Esophagus muscularis mucosa (tissue), 4 donors: ENCODE results near the gene PSMC5. TPM values are rescaled to one million over a fixed set of nuclear protein-coding genes. Genes with fewer than 3 reads are reported as not detected.
"Not testable (repeated sequence)": the region's sequence is repeated elsewhere in the genome, so short reads cannot be mapped to it uniquely, and the experiment has no call there.

Source experiments
- DNase-seq: peaks from one replicate; pipeline ENCODE4 v3.0.0-alpha.2; 2017; ENCODE audit errors: extremely low spot score
- H3K27ac ChIP-seq, 4 donors: fragments of 200-600 bp; sonication (generic); replicated peaks in 1 of 4; 1 replicate in 3 of 4; 2 replicates in 1 of 4; pipeline ENCODE4 v1.5.1; 2016 to 2019; ENCODE audit warnings: mild to moderate bottlenecking in 1 of 4
- H3K27me3 ChIP-seq, 4 donors: fragments of 200-600 bp; sonication (generic); one replicate each; pipeline versions ENCODE4 v1.5.1 to v1.6.0; 2016 to 2019
- H3K36me3 ChIP-seq, 4 donors: fragments of 200-600 bp; sonication (generic); one replicate each; pipeline ENCODE4 v1.5.1; 2016 to 2019
- H3K4me1 ChIP-seq, 4 donors: fragments of 200-600 bp; sonication (generic); one replicate each; pipeline ENCODE4 v1.5.1; 2016 to 2019
- H3K4me3 ChIP-seq, 4 donors: fragments of 200-600 bp; sonication (generic); 1 replicate in 2 of 4; 2 replicates in 2 of 4; pipeline ENCODE4 v1.5.1; 2016 to 2019; ENCODE audit warnings: mild to moderate bottlenecking in 4 of 4, moderate library complexity in 1 of 4
- H3K9me3 ChIP-seq, 4 donors: fragments of 200-600 bp; sonication (generic); 1 replicate in 3 of 4; 2 replicates in 1 of 4; pipeline ENCODE4 v1.5.1; 2016 to 2019
- CTCF ChIP-seq, 3 experiments: fragments of 200-600 bp in 2 of 3; fragments of 450-650 bp in 1 of 3; sonication (generic) in 2 of 3; IDR thresholded peaks; one replicate each; pipeline ENCODE4 v1.5.1; 2017 to 2019; ENCODE audit warnings: antibody characterized with exemption in 3 of 3, mild to moderate bottlenecking in 2 of 3, moderate library complexity in 1 of 3
- EP300 ChIP-seq: sonication (generic); formaldehyde crosslinking; IDR thresholded peaks from one replicate; pipeline ENCODE4 v1.6.1; 2017; ENCODE audit warnings: antibody characterized with exemption
- POLR2A ChIP-seq: fragments of 450-650 bp; IDR thresholded peaks from one replicate; pipeline ENCODE4 v1.6.1; 2017; ENCODE audit warnings: antibody characterized with exemption, moderate library complexity, mild to moderate bottlenecking, low read depth
- POLR2AphosphoS5 ChIP-seq, 2 donors: sonication (generic); formaldehyde crosslinking; IDR thresholded peaks; one replicate each; pipeline ENCODE4 v1.6.1; 2017; ENCODE audit warnings: antibody characterized with exemption in 2 of 2
- WGBS: methylation state at CpG from one replicate; pipeline ENCODE4 v1.1.5; 2018; 5-methylcytosine and 5-hydroxymethylcytosine counted together
- intact Hi-C: fragments of 100-400 bp; cut with DNase I; formaldehyde crosslinking; loops from one replicate; pipeline ENCODE4 v1.15.1; 2023
- total RNA-seq, 4 donors: library from RNA; depleted of rRNA; stranded (reverse); fragments of >200 nt; gene quantifications; one replicate each; pipeline versions ENCODE4 v1.1.0 to v1.2.1, GENCODE V29; 2016

Gene PSMC5
- total RNA-seq, 4 donors from 2014 or later = 71.2 to 117 (median 92.1) TPM

GRCh38 chr17:63840591-63841349 lies 13.5 kb downstream of the PSMC5 start:
- H3K9me3 ChIP-seq = no peaks in the 10 kb centered on the region
- no peak for TF ChIP-seq CTCF (IDR thresholded peaks at IDR 0.05)
- TF ChIP-seq POLR2AphosphoS5 (IDR thresholded peaks at IDR 0.05) = no peak
- no peak for TF ChIP-seq POLR2A
- no peaks in the 10 kb centered on the region for H3K27me3 ChIP-seq
- WGBS = 49% methylated on average over 4 of the region's 4 CpGs
- H3K36me3 ChIP-seq = peaks cover 0 to 19% (median 16%) of the 10 kb centered on the region in 4 donors
- H3K4me1 ChIP-seq = peaks cover 59 to 70% (median 69%) of the 10 kb centered on the region in 4 donors
- no peak for DNase-seq
- H3K4me3 ChIP-seq = peak overlapping the region; percentile 92 to 97 (median 92)
- intact Hi-C loops = no loop called here
- peak overlapping the region; percentile 97 to 98 (median 98) for H3K27ac ChIP-seq

- Histone ChIP-seq H3K36me3 (peaks cover 0 to 11% (median 9%) of the 10 kb centered on the region in 4 donors), H3K4me1 (peaks cover 59 to 63% (median 62%) of the 10 kb centered on the region in 4 donors), H3K4me3 (peak overlapping the region; percentile 92 to 97 (median 92)), H3K9me3 (no peaks in the 10 kb centered on the region), H3K27ac (peak overlapping the region; percentile 97 to 98 (median 98)), H3K27me3 (no peaks in the 10 kb centered on the region)
- intact Hi-C loops = no loop called here
- DNase-seq = no peak
- TF ChIP-seq CTCF (IDR thresholded peaks at IDR 0.05) = no peak
- no peak for TF ChIP-seq EP300
- TF ChIP-seq POLR2AphosphoS5 (IDR thresholded peaks at IDR 0.05) = peak; percentile 38 to 44
- 2% methylated on average over 25 of the region's 26 CpGs for WGBS
Observed at GRCh38 chr17:63841350-63842172, 14.3 kb downstream of the PSMC5 start.

GRCh38 chr17:63842173-63842539 lies 14.9 kb downstream of the PSMC5 start:
- peak overlapping the region; percentile 92 to 97 (median 92) for H3K4me3 ChIP-seq
- H3K27me3 ChIP-seq = no peaks in the 10 kb centered on the region
- under 1% methylated on average over 29 of the region's 36 CpGs for WGBS
- TF ChIP-seq CTCF (IDR thresholded peaks at IDR 0.05) (no peak), POLR2AphosphoS5 (IDR thresholded peaks at IDR 0.05) (no peak), POLR2A (no peak), EP300 (no peak)
- peak overlapping the region; percentile 97 to 98 (median 98) for H3K27ac ChIP-seq
- intact Hi-C loops = no loop called here
- H3K9me3 ChIP-seq = no peaks in the 10 kb centered on the region
- H3K36me3 ChIP-seq = peaks cover 0 to 5% (median 3%) of the 10 kb centered on the region in 4 donors
- DNase-seq = no peak
- H3K4me1 ChIP-seq = peaks cover 54 to 57% (median 56%) of the 10 kb centered on the region in 4 donors

- TF ChIP-seq EP300 = no peak
- TF ChIP-seq CTCF (IDR thresholded peaks at IDR 0.05) = no peak
- TF ChIP-seq POLR2A = peak; percentile 96
- TF ChIP-seq POLR2AphosphoS5 (IDR thresholded peaks at IDR 0.05) = peak; percentile 83
- 1% methylated on average over 20 of the region's 92 CpGs for WGBS
Observed at GRCh38 chr17:63842540-63843386, 15.5 kb downstream of the PSMC5 start, which contains the start of gene SMARCD2. TSS of gene SMARCD2 (minus strand) at chr17:63842685. CDS start at chr17:63842674, 11 bp downstream.

GRCh38 chr17:63843387-63843888 lies 16.2 kb downstream of the PSMC5 start:
- Histone ChIP-seq H3K27ac (peak overlapping the region; percentile 97 to 98 (median 98)), H3K4me3 (peak overlapping the region; percentile 92 to 97 (median 92)), H3K4me1 (peaks cover 42 to 46% (median 45%) of the 10 kb centered on the region in 4 donors)
- H3K36me3 ChIP-seq, H3K9me3 ChIP-seq, H3K27me3 ChIP-seq, intact Hi-C loops, DNase-seq: not testable (repeated sequence)
- 5% methylated on average over 14 of the region's 19 CpGs for WGBS

More at GRCh38 chr17:63842540-63843386, 15.5 kb downstream of the PSMC5 start, which contains the start of gene SMARCD2:
- intact Hi-C loops = no loop called here
- DNase-seq = peak; percentile 100
- Histone ChIP-seq H3K9me3 (no peaks in the 10 kb centered on the region), H3K4me1 (peaks cover 48 to 51% (median 50%) of the 10 kb centered on the region in 4 donors), H3K27me3 (no peaks in the 10 kb centered on the region), H3K27ac (peak within 1 kb of the TSS; percentile 97 to 98 (median 98)), H3K36me3 (no peaks in the 10 kb centered on the region), H3K4me3 (peak within 1 kb of the TSS; percentile 92 to 97 (median 92))
